ENCODE results near the gene NFYC. TPM values are rescaled to one million over a fixed set of nuclear protein-coding genes. Genes with fewer than 3 reads are reported as not detected.

Gene NFYC
- total RNA-seq, 2 experiments from 2014 or later: 53.6 to 85.4 TPM

DNA sequence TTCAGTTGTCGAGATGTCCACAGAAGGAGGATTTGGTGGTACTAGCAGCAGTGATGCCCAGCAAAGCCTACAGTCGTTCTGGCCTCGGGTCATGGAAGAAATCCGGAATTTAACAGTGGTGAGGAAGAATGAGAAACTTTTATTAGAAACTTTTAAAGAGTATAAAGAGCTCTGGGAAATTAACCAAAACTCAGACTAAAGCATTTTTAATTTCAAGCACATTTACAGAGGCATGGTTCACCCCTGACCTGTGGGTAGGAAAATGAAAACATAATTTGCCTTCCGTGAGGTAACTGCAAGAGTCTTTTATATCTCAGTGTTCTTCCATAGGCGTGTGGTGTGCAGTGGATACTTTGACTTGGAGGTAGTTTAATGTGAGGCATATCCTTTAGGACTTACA is 47.3 kb downstream of the NFYC start:
- POLR2A ChIA-PET: no interaction called here
- intact Hi-C loops (cut with DNase I, micrococcal nuclease): no loop called here
- DNase-seq (no peak), ATAC-seq (no peak)
- peaks cover 42% of the 10 kb centered on the region for H3K36me3 Mint-ChIP-seq (ENCODE audit: low read depth)
- no peaks in the 10 kb centered on the region for H3K9me3 Mint-ChIP-seq (ENCODE audit: low read depth)
- no peaks in the 10 kb centered on the region for H3K27me3 Mint-ChIP-seq
- CTCF ChIA-PET: interaction anchor here (0.6 to 1.7 kb wide), 2 partner anchors 9 to 240 kb away, joined by 3 to 6 read pairs; no protein-coding TSS in a partner anchor
- no peak overlapping the region for H3K4me3 Mint-ChIP-seq
- no peak overlapping the region for H3K27ac Mint-ChIP-seq
- H3K4me1 Mint-ChIP-seq: peaks cover 45% of the 10 kb centered on the region

DNA sequence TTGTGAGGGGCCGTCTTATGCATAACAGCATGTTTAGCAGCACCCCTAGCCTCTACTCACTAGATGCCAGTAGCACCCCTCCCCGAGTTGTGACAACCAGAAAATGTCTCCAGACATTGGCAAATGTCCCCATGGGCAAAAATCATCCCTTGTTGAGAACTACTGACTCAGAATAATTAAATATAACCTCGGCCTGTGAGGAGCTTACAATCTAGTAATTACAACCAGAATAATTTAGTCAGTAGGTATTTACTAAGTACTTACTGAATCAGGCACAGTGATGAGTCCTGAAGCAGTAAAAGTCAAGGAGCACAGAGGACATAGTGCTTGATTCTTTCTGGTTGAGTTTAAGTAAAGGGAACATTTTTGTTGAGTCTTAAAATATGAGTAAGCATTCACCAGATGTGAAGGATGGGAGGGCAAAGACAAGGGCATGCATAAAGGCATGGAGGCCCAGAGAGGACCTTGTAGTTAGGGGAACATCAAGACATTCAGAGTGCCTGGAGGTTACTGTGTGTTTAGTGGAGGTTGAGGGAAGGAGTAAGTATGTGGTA is 48.0 kb downstream of the NFYC start:
- ChIA-PET CTCF (interaction anchor here (0.6 to 1.7 kb wide), 3 partner anchors 10 to 239 kb away, joined by 3 to 6 read pairs (median 4); no protein-coding TSS in a partner anchor), POLR2A (no interaction called here)
- ATAC-seq (no peak), DNase-seq (no peak)
- Mint-ChIP-seq H3K4me1 (peaks cover 46% of the 10 kb centered on the region), H3K4me3 (no peak overlapping the region), H3K9me3 (ENCODE audit: low read depth) (no peaks in the 10 kb centered on the region), H3K27ac (peak overlapping the region; percentile 15), H3K27me3 (no peaks in the 10 kb centered on the region), H3K36me3 (ENCODE audit: low read depth) (peaks cover 46% of the 10 kb centered on the region)
- intact Hi-C loops (cut with DNase I, micrococcal nuclease): no loop called here

DNA sequence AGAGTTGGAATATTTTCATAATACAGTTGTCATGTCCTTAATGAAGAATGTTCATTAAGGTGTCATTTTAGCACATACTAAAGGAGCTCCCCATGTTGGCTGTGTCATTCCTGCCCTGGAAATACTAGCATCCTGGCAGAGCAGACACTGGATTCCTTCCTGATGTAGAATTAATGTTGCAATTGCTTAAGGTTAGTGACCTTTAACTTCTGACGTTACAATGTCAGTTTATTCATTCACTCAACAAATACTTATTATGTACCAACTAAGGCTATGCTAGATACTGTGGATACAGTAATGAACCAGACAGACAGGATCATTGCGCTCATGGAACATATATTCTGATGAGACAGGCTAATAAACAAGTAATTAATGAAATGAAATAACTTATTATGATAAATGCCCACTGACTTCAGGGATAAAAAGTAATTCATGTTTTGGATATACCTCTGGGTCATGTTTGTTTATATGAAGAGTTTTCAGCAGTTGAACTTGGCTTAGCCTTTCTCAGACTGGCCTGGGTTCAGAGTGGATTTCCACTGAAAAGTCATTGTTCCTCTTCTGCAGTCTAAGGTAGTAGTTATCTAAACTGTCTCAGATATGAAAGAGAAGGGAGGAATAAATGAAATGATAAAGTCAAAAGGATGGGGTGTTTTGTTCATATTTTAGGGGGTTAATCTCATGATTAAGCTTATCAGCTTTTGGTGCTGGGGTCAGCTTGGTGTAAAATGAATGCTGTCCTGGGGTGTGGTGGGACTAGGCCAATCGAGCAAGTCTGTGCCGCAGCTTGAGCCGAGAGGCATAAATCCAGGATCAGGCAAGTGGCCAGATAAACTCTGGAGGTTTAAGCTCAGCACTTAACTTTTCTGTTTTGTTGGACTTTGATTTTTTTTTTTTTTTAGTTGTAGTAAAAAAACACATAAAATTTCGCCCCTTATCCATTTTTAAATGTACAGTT is 48.8 kb downstream of the NFYC start:
- ChIA-PET CTCF (interaction anchor here (0.6 kb wide), 1 partner anchor 14 kb away, joined by 4 read pairs; no protein-coding TSS in a partner anchor), POLR2A (no interaction called here)
- Mint-ChIP-seq H3K9me3 (ENCODE audit: low read depth) (no peaks in the 10 kb centered on the region), H3K4me1 (peaks cover 51% of the 10 kb centered on the region), H3K27me3 (no peaks in the 10 kb centered on the region), H3K4me3 (no peak overlapping the region), H3K27ac (no peak overlapping the region), H3K36me3 (ENCODE audit: low read depth) (peaks cover 53% of the 10 kb centered on the region)
- DNase-seq (no peak), ATAC-seq (no peak)
- intact Hi-C loops (cut with DNase I, micrococcal nuclease): no loop called here

DNA sequence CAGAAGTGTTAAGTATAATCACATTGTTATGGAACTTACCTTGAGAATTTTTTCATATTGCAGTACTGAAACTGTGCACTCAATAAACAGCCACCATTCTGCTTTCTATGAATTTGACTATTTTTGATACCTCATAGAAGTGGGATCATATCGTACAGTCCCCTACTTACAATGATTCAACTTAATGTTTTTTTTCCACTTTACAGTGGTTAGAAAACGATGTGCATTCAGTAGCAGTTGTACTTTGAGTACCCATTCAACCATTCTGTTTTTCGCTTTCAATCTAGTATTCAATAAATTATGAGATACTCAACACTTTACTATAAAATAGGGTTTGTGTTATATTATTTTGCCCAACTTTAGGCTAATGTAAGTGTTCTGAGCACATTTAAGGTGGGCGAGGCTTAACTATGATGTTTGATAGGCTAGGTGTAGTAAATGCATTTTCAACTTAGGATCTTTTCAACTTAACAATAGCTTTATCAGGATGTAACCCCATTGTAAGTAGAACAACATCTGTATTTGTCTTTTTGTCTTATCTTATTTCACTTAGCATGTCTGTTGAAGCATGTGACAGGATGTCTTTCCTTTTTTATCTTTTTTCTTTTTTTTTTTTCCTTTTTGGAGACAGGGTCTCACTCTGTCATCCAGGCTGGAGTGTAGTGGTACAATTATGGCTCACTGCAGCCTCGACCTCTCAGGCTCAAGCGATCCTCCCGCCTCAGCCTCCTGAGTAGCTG is 49.7 kb downstream of the NFYC start:
- Mint-ChIP-seq H3K36me3 (ENCODE audit: low read depth) (peaks cover 59% of the 10 kb centered on the region), H3K4me3 (no peak overlapping the region), H3K9me3 (ENCODE audit: low read depth) (no peaks in the 10 kb centered on the region), H3K4me1 (peaks cover 56% of the 10 kb centered on the region), H3K27ac (peak overlapping the region; percentile 25), H3K27me3 (no peaks in the 10 kb centered on the region)
- ChIA-PET POLR2A (no interaction called here), CTCF (interaction anchor here (0.6 kb wide), 1 partner anchor 161 kb away, joined by 3 read pairs; no protein-coding TSS in a partner anchor)
- DNase-seq (no peak), ATAC-seq (peak; percentile 59)
- intact Hi-C loops (cut with DNase I, micrococcal nuclease): no loop called here

DNA sequence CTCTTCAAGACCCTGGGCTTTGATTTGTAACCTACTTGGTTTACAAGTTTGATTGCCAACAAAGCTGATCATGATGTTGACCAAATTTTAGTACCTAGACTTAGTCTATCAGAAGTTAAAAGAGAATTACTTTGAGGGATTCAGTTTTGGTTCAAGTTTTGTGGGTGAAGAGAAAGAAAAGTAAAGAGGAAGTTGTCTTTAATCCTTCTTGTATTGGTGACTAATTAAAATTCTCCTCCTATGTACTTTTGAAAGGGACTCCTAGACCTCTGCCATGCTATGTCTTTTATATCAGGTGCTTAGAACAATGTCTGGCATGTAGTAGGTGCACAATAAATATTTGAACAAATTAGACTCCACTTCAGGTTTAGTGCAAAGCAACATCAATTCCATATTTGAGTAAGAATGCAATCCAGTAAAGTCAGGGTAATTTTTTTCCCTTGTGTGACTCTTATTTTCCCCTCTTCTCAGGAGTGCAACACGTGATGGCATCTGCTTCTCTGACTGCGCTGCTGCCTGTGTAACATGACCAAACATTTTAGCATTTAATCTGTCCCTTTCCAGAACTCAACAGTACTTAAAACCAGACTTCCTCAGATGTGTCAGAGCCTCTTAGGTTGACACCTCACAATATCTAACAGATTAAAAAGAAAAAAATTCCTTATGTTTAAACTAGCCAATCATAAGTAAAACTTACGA is 51.0 kb downstream of the NFYC start:
- POLR2A ChIA-PET: no interaction called here
- H3K4me1 Mint-ChIP-seq: peaks cover 62% of the 10 kb centered on the region
- H3K27me3 Mint-ChIP-seq: no peaks in the 10 kb centered on the region
- intact Hi-C loops (cut with DNase I, micrococcal nuclease): loop anchor here (1.0 to 2.0 kb wide), 3 partner anchors 11 to 48 kb away; no protein-coding TSS in a partner anchor
- H3K27ac Mint-ChIP-seq: peak overlapping the region; percentile 87
- peaks cover 63% of the 10 kb centered on the region for H3K36me3 Mint-ChIP-seq (ENCODE audit: low read depth)
- ATAC-seq: peak; percentile 93
- H3K4me3 Mint-ChIP-seq: no peak overlapping the region
- H3K9me3 Mint-ChIP-seq (ENCODE audit: low read depth): no peaks in the 10 kb centered on the region
- peak; percentile 60 for DNase-seq
- CTCF ChIA-PET: interaction anchor here (1.0 kb wide), 1 partner anchor 11 kb away, joined by 5 read pairs; no protein-coding TSS in a partner anchor

DNA sequence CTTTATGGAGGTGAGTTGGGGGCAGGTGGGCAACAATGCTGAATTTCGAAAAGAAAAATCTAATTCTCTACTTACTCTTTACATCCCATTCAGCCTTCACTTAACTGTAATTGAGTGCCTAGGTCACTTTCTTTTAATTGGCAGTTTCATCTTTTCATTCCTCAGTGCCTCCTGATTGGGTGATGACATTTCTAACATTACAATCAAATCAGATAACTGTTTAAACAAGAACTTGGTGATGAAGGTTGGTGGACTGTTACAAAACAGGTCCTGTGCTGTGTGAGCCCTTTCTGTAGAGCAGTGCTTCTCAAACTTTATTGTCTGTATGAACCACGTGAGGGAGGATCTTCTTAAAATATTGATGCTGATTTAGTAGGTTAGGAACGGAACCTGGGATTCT is 51.9 kb downstream of the NFYC start:
- intact Hi-C loops (cut with DNase I, micrococcal nuclease): loop anchor here in 1 of 2 experiments (2.0 kb wide), 1 partner anchor 49 kb away; no protein-coding TSS in a partner anchor
- no peak for ATAC-seq
- ChIA-PET CTCF (interaction anchor here (1.0 kb wide), 1 partner anchor 10 kb away, joined by 5 read pairs; no protein-coding TSS in a partner anchor), POLR2A (no interaction called here)
- Mint-ChIP-seq H3K4me1 (peaks cover 62% of the 10 kb centered on the region), H3K27ac (peak overlapping the region; percentile 35), H3K9me3 (ENCODE audit: low read depth) (no peaks in the 10 kb centered on the region), H3K4me3 (no peak overlapping the region), H3K27me3 (no peaks in the 10 kb centered on the region), H3K36me3 (ENCODE audit: low read depth) (peaks cover 68% of the 10 kb centered on the region)
- no peak for DNase-seq

DNA sequence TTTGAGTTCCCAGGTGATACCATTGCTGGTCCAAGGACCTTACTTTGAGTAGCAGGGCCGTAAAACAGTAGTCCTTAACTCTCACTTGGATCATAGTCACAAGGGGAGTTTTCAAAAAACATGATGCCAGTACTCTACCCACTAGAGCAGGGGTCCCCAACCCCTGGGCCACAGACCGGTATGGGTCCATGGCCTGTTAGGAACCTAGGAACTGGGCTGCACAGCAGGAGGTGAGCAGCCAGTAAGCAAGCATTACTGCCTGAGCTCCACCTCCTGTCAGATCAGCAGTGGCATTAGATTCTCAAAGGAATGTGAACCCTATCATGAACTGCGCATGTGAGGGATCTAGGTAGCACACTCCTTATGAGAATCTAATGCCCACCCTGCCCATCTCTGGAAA is 52.4 kb downstream of the NFYC start:
- H3K4me3 Mint-ChIP-seq: no peak overlapping the region
- POLR2A ChIA-PET: no interaction called here
- H3K27me3 Mint-ChIP-seq: no peaks in the 10 kb centered on the region
- H3K4me1 Mint-ChIP-seq: peaks cover 62% of the 10 kb centered on the region
- H3K36me3 Mint-ChIP-seq (ENCODE audit: low read depth): peaks cover 68% of the 10 kb centered on the region
- DNase-seq (no peak), ATAC-seq (no peak)
- H3K27ac Mint-ChIP-seq: peak overlapping the region; percentile 35
- CTCF ChIA-PET: interaction anchor here (0.8 to 2.0 kb wide), 2 partner anchors 21 to 619 kb away, joined by 3 to 6 read pairs; no protein-coding TSS in a partner anchor
- intact Hi-C loops (cut with DNase I, micrococcal nuclease): loop anchor here in 1 of 2 experiments (2.0 kb wide), 1 partner anchor 49 kb away; no protein-coding TSS in a partner anchor
- H3K9me3 Mint-ChIP-seq (ENCODE audit: low read depth): no peaks in the 10 kb centered on the region

DNA sequence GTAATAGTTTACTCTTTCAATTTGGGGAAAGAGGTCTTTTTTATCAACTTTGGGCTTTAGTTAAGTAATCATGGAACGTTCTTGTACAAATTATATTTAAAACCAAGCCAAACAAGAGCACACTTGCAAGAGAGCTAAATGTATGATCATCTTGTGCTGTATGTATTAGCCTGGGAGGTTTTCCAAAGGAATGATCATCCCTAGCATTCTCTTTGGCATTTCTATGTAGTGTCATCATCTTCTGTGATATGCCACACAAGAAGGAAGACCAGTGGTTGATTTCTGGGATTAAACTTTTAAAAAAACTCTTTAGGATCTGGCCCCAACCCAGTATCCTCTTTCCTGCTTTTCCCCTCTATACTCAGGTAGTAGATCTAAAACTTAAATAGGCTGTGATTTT is 53.7 kb downstream of the NFYC start:
- POLR2A ChIA-PET: no interaction called here
- DNase-seq (no peak), ATAC-seq (no peak)
- Mint-ChIP-seq H3K27ac (peak overlapping the region; percentile 2), H3K4me1 (peaks cover 57% of the 10 kb centered on the region), H3K36me3 (ENCODE audit: low read depth) (peaks cover 57% of the 10 kb centered on the region), H3K27me3 (no peaks in the 10 kb centered on the region), H3K4me3 (no peak overlapping the region), H3K9me3 (ENCODE audit: low read depth) (no peaks in the 10 kb centered on the region)
- CTCF ChIA-PET: interaction anchor here (0.7 to 2.0 kb wide), 5 partner anchors 12 to 212 kb away, joined by 3 to 6 read pairs (median 3); no protein-coding TSS in a partner anchor
- intact Hi-C loops (cut with DNase I, micrococcal nuclease): no loop called here

DNA sequence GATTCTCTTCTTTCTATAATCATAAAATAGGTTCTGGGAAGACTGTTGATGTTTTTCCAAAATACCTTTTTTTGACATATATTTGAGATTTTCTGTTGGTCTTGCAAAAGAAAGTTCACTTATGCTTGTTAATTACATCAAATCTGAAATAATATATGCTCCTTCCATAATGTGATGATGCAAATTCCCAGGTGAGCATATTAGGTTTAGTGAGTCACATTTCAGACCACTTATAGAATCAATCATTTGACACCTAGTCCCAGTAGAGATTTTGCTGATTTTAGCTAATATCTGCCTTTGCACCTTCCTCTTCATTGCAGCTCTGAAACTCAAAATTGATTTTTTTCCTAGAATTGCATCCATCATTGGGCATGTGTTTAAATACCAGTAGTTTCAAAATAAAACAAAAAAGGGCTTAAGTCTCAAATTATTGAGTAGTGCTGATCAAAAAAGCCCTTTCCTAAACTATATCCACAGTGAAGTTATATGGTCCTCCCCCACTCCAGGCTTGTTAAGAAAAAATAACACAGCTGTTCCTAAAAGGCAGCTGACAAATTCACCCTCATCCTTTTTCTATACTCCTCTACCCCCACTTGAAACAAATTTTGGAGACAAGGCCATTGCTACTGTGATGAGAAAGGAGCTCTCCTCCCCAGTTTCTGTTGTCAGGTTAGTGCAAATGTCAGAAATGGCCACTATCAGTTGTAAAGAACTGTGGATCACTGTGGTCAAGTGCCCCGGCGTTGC is 55.0 kb downstream of the NFYC start:
- ATAC-seq (no peak), DNase-seq (no peak)
- ChIA-PET POLR2A (no interaction called here), CTCF (interaction anchor here (0.7 to 2.6 kb wide), 5 partner anchors 10 to 148 kb away, joined by 3 to 7 read pairs (median 3); no protein-coding TSS in a partner anchor)
- Mint-ChIP-seq H3K4me3 (no peak overlapping the region), H3K36me3 (ENCODE audit: low read depth) (peaks cover 51% of the 10 kb centered on the region), H3K9me3 (ENCODE audit: low read depth) (no peaks in the 10 kb centered on the region), H3K4me1 (peaks cover 50% of the 10 kb centered on the region), H3K27ac (no peak overlapping the region), H3K27me3 (no peaks in the 10 kb centered on the region)
- intact Hi-C loops (cut with DNase I, micrococcal nuclease): no loop called here

Data from activated CD4-positive, alpha-beta T cell treated with anti-CD3 and anti-CD28 coated beads for 36 hours (primary cell).